Keratinocyte (primary cell): ENCODE data around the gene CCDC33.

Experiments
- EZH2 ChIP-seq: IDR thresholded peaks from one replicate; pipeline ENCODE4 v1.6.1; 2012; ENCODE audit warnings: inconsistent platforms, mild to moderate bottlenecking, low read length, moderate library complexity
- TF ChIP-seq, protein P1 (sequence below), 3 experiments: IDR thresholded peaks in 1 of 3; conservative IDR thresholded peaks in 1 of 3; optimal IDR thresholded peaks in 1 of 3; 2 replicates in 2 of 3; 3 replicates in 1 of 3; pipeline versions ENCODE3 to v1.5.1; 2011; ENCODE audit warnings: low read length in 3 of 3, mild to moderate bottlenecking in 3 of 3, moderate library complexity in 2 of 3, control low read depth in 1 of 3, inconsistent platforms in 1 of 3; ENCODE audit not compliant: insufficient read depth in 2 of 3; ENCODE audit errors: extremely low read depth in 1 of 3

DNA sequence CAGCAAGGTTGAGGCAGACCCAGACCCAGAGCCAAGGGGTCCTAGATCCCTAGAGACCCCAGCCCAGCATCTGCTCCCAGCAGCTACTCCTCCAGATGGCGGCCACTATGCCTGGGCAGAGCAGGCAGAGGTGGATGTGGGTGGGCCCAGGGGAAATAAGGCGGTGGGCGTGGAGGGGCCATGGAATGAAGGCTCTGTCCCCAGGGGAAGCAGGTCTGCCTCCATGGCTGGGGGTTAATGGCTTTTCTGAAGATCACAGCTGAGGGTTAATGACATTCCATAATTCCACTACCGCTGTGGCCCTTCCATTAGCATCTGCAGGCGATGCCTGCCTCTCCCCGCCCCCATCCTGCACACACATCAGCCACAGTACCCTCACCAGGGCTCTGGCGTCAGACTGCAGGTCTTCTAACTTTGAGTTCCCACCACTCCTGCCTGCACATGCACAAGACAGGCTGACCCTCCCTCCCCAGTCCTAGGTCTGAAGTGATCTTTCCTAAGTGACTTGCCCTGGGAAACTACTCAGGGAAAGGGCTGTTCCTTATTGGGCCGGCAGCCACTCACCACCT is 41.2 kb downstream of the CCDC33 start:
- TF ChIP-seq, protein P1, sequence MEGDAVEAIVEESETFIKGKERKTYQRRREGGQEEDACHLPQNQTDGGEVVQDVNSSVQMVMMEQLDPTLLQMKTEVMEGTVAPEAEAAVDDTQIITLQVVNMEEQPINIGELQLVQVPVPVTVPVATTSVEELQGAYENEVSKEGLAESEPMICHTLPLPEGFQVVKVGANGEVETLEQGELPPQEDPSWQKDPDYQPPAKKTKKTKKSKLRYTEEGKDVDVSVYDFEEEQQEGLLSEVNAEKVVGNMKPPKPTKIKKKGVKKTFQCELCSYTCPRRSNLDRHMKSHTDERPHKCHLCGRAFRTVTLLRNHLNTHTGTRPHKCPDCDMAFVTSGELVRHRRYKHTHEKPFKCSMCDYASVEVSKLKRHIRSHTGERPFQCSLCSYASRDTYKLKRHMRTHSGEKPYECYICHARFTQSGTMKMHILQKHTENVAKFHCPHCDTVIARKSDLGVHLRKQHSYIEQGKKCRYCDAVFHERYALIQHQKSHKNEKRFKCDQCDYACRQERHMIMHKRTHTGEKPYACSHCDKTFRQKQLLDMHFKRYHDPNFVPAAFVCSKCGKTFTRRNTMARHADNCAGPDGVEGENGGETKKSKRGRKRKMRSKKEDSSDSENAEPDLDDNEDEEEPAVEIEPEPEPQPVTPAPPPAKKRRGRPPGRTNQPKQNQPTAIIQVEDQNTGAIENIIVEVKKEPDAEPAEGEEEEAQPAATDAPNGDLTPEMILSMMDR (optimal IDR thresholded peaks at IDR 0.05 in 1 of 3, IDR thresholded peaks at IDR 0.05 in 1 of 3, conservative IDR thresholded peaks at IDR 0.05 in 1 of 3; ENCODE audit: extremely low read depth in 1 of 3, insufficient read depth in 2 of 3, low read length in 3 of 3), result no peak
- TF ChIP-seq EZH2, result no peak
